HG02870 (cell line): ENCODE measurements around the gene SNRNP25.

Source experiments
- ATAC-seq: cut with Tn5 transposase; IDR thresholded peaks from one replicate; pipeline ENCODE4 v1.9.1; 2021; ENCODE audit warnings: mild to moderate bottlenecking, moderate library complexity; ENCODE audit not compliant: unreplicated experiment

The SNRNP25 gene

GRCh38 chr16:77273-77806, 23.7 kb downstream of the SNRNP25 start:
- no peak for ATAC-seq

- ATAC-seq: no peak
Observed at GRCh38 chr16:77807-78443, 24.3 kb downstream of the SNRNP25 start, which contains the start of gene MPG. Gene MPG, plus strand, starts transcription at chr16:78225. Its CDS starts 85 bp downstream, at chr16:78310.

DNA sequence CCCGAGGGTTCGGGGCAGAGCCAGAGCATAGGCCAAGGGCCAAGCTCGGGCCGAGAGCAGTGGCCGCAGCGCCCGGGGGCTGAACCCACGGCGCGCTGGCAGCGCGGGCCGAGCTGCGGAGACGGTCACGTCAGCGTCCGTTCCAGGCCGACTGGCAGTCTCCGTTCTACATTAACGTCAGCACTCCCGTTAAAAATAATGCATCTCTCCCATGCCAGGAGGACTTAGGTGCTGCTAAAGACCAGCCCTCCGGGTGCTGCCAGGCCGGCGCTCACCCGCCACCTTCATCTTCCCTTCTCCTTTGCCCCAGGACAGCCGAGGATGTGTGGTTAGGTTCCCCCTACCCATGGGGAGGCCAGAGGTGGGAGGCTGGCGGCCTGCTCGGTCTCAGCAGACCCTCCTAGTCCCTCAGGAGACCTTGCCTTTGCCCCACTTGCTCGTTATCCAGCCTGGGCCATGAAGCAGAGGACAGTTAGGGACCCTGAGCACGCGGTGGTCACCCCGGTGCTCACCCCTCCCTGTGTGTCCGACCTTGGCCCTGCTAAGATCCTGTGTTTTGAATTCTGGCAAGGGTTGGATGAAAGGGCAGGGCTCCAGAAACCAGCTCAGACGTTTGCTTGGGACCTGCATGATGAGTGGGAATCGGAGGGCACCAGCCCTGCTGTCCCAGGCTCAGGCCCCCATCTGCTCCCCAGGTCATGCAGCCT, 25.0 kb downstream of the SNRNP25 start:
- no peak for ATAC-seq

DNA sequence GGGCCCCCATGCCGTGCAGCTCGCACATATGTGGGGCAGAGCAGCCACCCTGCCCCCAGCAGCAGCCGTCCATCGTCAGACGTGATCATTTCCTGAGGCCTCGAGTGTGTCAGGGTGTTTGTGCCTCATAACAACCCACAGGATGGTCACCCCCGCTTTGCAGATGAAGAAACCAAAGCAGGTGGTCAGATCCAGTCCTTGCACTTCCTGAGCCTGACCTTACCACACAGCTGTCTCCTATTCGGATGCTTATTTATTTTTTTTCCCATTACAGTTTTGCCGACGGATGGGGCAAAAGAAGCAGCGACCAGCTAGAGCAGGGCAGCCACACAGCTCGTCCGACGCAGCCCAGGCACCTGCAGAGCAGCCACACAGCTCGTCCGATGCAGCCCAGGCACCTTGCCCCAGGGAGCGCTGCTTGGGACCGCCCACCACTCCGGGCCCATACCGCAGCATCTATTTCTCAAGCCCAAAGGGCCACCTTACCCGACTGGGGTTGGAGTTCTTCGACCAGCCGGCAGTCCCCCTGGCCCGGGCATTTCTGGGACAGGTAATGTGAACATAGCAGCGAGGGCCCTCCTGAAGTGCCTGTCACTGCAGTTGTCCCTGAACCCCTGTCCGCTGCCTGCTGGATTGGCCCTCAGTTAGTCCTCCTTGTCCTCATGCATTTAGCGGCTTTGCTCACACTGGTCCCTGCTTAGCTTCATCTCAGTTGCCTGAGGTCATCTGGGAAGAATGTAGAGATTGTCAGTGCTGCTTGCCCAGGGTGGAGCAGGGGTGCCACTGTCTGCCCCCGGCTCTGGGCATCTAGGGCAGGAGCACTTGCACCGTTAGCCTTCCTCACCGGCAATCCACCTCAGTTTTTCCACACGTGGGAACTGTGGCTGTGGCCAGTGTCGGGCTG, 25.8 kb downstream of the SNRNP25 start:
- no peak for ATAC-seq

GRCh38 chr16:83060-83603, 29.5 kb downstream of the SNRNP25 start:
- no peak for ATAC-seq

DNA sequence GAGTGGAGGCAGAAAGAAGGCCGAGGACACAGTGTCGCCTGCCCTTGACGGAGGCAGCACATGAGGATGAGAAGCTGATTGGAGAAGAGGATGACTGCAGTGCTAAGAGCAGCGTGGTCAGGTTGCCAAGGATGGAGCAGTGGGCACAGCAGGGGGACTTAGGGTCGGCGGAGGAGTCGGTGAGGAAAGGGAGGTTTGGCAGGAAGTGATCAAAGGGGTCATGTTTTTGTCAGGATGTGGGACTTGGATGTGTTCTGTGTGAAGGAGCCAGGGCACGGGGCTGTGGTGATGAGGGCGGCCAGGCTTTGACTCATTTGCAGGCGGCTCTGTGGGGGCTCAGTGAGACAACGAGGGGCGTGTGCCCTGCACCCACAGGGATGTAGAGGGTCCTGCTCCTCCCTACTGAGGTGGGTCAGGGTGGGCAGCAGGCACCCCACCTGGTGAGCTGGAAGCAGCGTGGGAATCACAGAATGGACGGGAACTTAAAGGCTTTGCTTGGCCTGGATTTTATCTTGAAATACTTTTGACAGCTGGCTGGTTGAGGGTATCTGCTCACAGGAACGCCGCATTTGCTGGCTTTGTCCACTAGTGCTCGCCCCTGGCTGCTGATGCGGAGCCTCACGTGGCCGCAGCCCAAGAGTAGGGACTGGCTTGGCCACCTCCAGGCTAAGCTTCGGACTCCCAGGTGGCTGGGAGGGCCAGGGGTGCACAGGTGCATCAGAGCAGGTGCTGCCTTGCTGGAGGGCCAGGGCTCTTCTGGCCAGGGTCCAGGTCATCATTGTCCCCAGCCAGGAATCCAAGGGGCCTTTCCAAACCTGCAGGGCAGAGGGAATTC, 30.4 kb downstream of the SNRNP25 start:
- ATAC-seq: no peak

- no peak for ATAC-seq
Observed at GRCh38 chr16:84718-85406, 31.2 kb downstream of the SNRNP25 start.

DNA sequence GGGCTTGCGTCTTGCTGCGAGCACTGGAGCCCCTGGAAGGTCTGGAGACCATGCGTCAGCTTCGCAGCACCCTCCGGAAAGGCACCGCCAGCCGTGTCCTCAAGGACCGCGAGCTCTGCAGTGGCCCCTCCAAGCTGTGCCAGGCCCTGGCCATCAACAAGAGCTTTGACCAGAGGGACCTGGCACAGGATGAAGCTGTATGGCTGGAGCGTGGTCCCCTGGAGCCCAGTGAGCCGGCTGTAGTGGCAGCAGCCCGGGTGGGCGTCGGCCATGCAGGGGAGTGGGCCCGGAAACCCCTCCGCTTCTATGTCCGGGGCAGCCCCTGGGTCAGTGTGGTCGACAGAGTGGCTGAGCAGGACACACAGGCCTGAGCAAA, 31.8 kb downstream of the SNRNP25 start:
- ATAC-seq: no peak

GRCh38 chr16:85865-86264, 32.2 kb downstream of the SNRNP25 start:
- ATAC-seq: no peak

- no peak for ATAC-seq
Observed at GRCh38 chr16:86483-86952, 32.9 kb downstream of the SNRNP25 start.

GRCh38 chr16:88613-89012, 35.0 kb downstream of the SNRNP25 start:
- no peak for ATAC-seq

GRCh38 chr16:89391-90302, 36.0 kb downstream of the SNRNP25 start:
- no peak for ATAC-seq

DNA sequence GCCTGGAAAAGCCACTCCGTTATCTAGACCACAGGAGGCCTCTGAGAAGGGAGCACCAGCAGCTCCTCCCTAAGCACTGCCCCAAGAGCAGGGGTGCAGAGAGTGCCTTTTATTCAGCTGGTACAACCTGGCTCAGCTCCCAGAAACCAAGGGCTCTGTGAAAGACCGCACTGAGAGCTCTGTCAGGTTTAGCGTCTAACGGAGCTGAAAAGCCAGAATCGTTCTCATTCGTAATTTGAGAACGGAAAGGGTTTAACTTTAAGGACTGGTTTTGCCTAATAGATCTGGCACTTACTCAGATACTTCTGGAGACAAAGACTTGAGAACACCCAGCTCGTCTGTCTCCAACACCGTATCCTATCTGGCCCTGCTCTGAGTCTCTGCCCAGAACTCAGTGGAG, 37.9 kb downstream of the SNRNP25 start:
- no peak for ATAC-seq

DNA sequence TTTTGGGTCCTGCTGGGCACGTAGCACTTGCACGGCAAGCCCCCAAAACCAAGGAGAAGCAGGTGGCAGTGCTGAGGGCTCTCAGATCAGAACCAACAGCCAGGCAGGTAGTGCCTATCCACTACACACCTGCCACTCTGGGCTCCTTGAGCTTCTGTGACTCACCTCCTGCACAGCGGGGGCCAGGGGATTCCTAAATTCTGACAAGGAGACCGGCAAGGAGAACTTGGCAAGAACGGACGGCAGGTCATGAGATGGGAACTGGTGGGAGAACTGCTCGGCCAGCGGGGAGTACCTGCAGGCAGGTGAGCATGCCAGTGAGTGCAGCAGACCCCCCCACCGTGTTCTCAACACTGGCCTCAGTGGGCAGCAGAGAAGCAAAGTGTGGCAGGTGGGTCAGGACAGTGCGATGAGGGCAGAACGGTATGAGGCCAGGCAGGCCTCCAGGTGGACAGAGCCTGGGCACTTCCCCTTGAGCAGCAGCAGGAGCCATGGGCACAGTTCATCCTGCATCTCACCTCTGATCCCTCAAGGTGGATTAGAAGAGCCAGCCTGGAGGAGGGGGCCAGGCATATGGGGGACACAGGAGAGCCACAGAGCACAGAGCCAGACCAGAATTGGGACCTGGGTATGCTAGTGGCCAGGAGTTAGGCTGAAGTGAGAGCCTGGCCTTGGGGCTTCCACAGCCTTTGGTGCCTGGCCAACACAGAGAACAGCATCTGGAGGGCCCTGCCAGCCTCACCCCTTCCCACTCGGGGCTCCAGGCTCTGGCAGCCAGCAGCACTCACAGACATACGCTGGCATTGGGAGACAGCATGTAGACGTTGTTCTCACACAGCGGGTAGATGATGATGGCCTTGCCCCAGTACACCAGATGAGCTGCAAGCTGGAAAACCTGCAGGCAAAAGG, 39.1 kb downstream of the SNRNP25 start:
- no peak for ATAC-seq

- no peak for ATAC-seq
Observed at GRCh38 chr16:94918-95265, 41.3 kb downstream of the SNRNP25 start.

GRCh38 chr16:96935-97381, 43.3 kb downstream of the SNRNP25 start:
- ATAC-seq: peak; percentile 48

GRCh38 chr16:97822-98221, 44.2 kb downstream of the SNRNP25 start:
- no peak for ATAC-seq
